GM23248 (cell line): Measurements from ENCODE around the gene C11orf91.

ENCODE experiments used
- EZH2 ChIP-seq: fragments of 200-600 bp; sonication (generic); IDR thresholded peaks from 2 replicates; pipeline ENCODE4 v1.6.1; 2018; ENCODE audit warnings: antibody characterized with exemption, mild to moderate bottlenecking; ENCODE audit not compliant: insufficient read depth, poor library complexity, severe bottlenecking
- EZH2phosphoT487 ChIP-seq: fragments of 200-600 bp; sonication (generic); IDR thresholded peaks from 2 replicates; pipeline ENCODE4 v1.6.1; 2018; ENCODE audit warnings: antibody characterized with exemption, moderate library complexity, mild to moderate bottlenecking, low read depth; ENCODE audit not compliant: insufficient read depth

DNA sequence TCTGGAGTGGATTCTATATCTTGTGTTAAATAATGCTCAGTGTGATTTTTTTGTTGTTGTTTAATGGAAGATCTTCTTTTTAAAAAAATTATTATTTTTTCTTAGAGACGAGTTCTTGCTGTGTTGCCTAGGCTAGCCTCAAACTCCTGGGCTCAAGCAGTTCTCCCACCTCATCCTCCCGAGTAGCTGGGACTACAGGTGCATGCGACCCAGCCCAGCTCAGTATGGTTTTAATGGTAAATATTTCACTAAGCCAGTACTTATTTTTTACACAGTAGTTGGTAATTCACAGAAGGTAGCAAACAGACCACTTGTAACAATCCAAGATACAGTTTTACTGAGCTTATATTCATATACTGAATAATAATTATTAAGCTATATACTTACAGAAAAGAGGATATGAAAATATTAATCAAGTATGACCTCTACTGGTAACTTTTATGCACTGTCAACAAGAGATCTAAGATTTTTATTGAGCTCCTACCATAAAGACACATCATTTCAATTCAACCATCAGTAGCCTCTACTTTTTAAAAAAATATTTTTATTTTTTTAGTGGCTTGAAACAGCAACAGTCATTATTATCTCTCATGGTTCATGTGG, 41.7 kb upstream of the C11orf91 start:
- TF ChIP-seq EZH2phosphoT487, result no peak
- TF ChIP-seq EZH2, result no peak
